Heart left ventricle (tissue), 16 donors: ENCODE measurements around the gene ETV7. TPM values are rescaled to one million over a fixed set of nuclear protein-coding genes. Genes with fewer than 3 reads are reported as not detected.

ENCODE experiments used
- ATAC-seq, 4 donors: fragments of 200-7000 bp; cut with Tn5 transposase; one replicate each; pipeline ENCODE4 v1.9.1; 2020 to 2022; ENCODE audit warnings: moderate library complexity in 4 of 4, mild to moderate bottlenecking in 3 of 4, moderate number of reproducible peaks in 1 of 4
- DNase-seq, 5 donors: peaks; one replicate each; pipeline ENCODE4 v3.0.0-alpha.2; 2020
- H3K27ac ChIP-seq, 12 donors: fragments of 200-600 bp; sonication (generic) in 4 of 12; one replicate each; pipeline versions ENCODE4 v1.5.0 to v1.8.0; 2016 to 2022; ENCODE audit warnings: mild to moderate bottlenecking in 2 of 12
- H3K27me3 ChIP-seq, 9 donors: fragments of 200-600 bp; sonication (generic) in 2 of 9; one replicate each; pipeline versions ENCODE4 v1.5.1 to v1.8.0; 2016 to 2022; ENCODE audit warnings: mild to moderate bottlenecking in 3 of 9
- H3K36me3 ChIP-seq, 9 donors: fragments of 200-600 bp; sonication (generic) in 2 of 9; one replicate each; pipeline versions ENCODE4 v1.5.0 to v1.8.0; 2018 to 2022; ENCODE audit warnings: mild to moderate bottlenecking in 2 of 9
- H3K4me1 ChIP-seq, 12 donors: fragments of 200-600 bp; sonication (generic) in 4 of 12; one replicate each; pipeline versions ENCODE4 v1.5.0 to v1.8.0; 2016 to 2022; ENCODE audit warnings: mild to moderate bottlenecking in 3 of 12
- H3K4me3 ChIP-seq, 12 donors: fragments of 200-600 bp; sonication (generic) in 4 of 12; one replicate each; pipeline versions ENCODE4 v1.5.0 to v1.8.0; 2017 to 2022; ENCODE audit warnings: mild to moderate bottlenecking in 9 of 12, moderate library complexity in 4 of 12
- H3K9me3 ChIP-seq, 12 donors: fragments of 200-600 bp; sonication (generic) in 4 of 12; one replicate each; pipeline versions ENCODE4 v1.5.0 to v1.8.0; 2016 to 2022; ENCODE audit warnings: mild to moderate bottlenecking in 1 of 12
- CTCF ChIP-seq, 12 donors: fragments of 200-600 bp; sonication (generic) in 4 of 12; IDR thresholded peaks; one replicate each; pipeline versions ENCODE4 v1.5.0 to v1.8.0; 2018 to 2022; ENCODE audit warnings: antibody characterized with exemption in 12 of 12, mild to moderate bottlenecking in 5 of 12
- POLR2A ChIP-seq, 2 donors: fragments of 450-650 bp; IDR thresholded peaks; one replicate each; pipeline ENCODE4 v1.6.1; 2017; ENCODE audit warnings: antibody characterized with exemption in 2 of 2, mild to moderate bottlenecking in 2 of 2, moderate library complexity in 2 of 2
- WGBS, 4 donors: extraction: QIAGEN DNeasy Blood & Tissue Kit in 2 of 4; methylation state at CpG; one replicate each; pipeline versions ENCODE4 v1.1.5 to v1.1.7; 2013 to 2018; 5-methylcytosine and 5-hydroxymethylcytosine counted together
- intact Hi-C, 10 donors: fragments of 100-400 bp; cut with DNase I; formaldehyde crosslinking; loops; one replicate each; pipeline versions ENCODE4 v1.11.1 to v1.14.2; 2022
- polyA plus RNA-seq, 2 donors: library from polyadenylated mRNA; stranded (reverse); fragments of 200-250 nt; gene quantifications; one replicate each; pipeline ENCODE4 v1.2.3, GENCODE V29; 2013
- total RNA-seq, 9 donors: library from RNA; depleted of rRNA in 2 of 9; stranded (reverse); fragments of >200 nt in 2 of 9; fragmentation: NEBNext Ultra II Directional in 3 of 9; extraction: Animal tissue kit (Norgen Biotek cat#: 25700) in 3 of 9; gene quantifications; one replicate each; pipeline versions ENCODE4 v1.1.0 to v1.2.4, GENCODE V29; 2016 to 2023
- donor health status: ischemic (EF 13 %, LVEDD 7.1; RV severe dilation, severe dysfunction).
- donor health status: healthy with polysubstance abuse.
- donor health status: DM: no; HTN: yes; CAD: no.
- donor health status: DM: no; HTN: no; CAD: no.
- donor health status: ischemic (EF 25% LVEDD 6.9; RV normal size, moderate dysfunction).
- donor health status: ischemic (EF 25% LVEDD 5.7; RV mildly dilated, moderate dysfunction).
- donor health status: healthy.
- donor health status: DM: yes; HTN: yes; CAD: no.
- donor health status: ischemic (EF 35%, LVEDD 5.7; RV mildly dilated, moderate dysfunction).
- donor health status: nonischemic (EF 11% LVEDD 7.7; RV severe dilation, severe dysfunction).
- donor health status: DM: yes; HTN: yes; CAD: no.
- donor health status: PGD.
- donor health status: ischemic (EF 29% LVEDD 5.4; RV normal size, mild dysfunction).
- donor health status: nonischemic (EF 23%, LVEDD 6.1; RV moderate dilation, normal function).

Gene ETV7
- total and polyA plus RNA-seq, 11 donors, result 0.06 to 5.1 (median 0.31) TPM; not detected in 5

- Histone ChIP-seq H3K27ac (peak overlapping the region in 1 of 12 donors; percentile 4), H3K27me3 (peaks cover 0 to 45% (median 9%) of the 10 kb centered on the region in 9 donors), H3K36me3 (no peaks in the 10 kb centered on the region), H3K4me3 (no peak overlapping the region), H3K9me3 (no peaks in the 10 kb centered on the region), H3K4me1 (peaks cover 0 to 18% (median 11%) of the 10 kb centered on the region in 12 donors)
- 48 to 56% (median 54%) methylated on average over 14 of the region's 14 CpGs for WGBS, 4 donors
- intact Hi-C loops, result no loop called here
- ATAC-seq (peak in 2 of 4 donors; percentile 11 to 22), DNase-seq (no peak)
- no peak for TF ChIP-seq CTCF (IDR thresholded peaks at IDR 0.05)
- TF ChIP-seq POLR2A (IDR thresholded peaks at IDR 0.05), result no peak
These were observed 52.5 kb downstream of the ETV7 start for GRCh38 chr6:36334832-36335459.

- Histone ChIP-seq H3K4me3 (peak overlapping the region in 2 of 12 donors; percentile 20 to 34), H3K27me3 (peaks cover 0 to 46% (median 9%) of the 10 kb centered on the region in 9 donors), H3K4me1 (peaks cover 0 to 18% (median 11%) of the 10 kb centered on the region in 12 donors), H3K9me3 (no peaks in the 10 kb centered on the region), H3K36me3 (no peaks in the 10 kb centered on the region), H3K27ac (peak overlapping the region in 1 of 12 donors; percentile 4)
- no peak for TF ChIP-seq POLR2A (IDR thresholded peaks at IDR 0.05)
- TF ChIP-seq CTCF (IDR thresholded peaks at IDR 0.05), result no peak
- DNase-seq (no peak), ATAC-seq (peak; percentile 35 to 50 (median 44))
- 42 to 54% (median 50%) methylated on average over 20 of the region's 20 CpGs for WGBS, 4 donors
- intact Hi-C loops, result no loop called here
These were observed 53.3 kb downstream of the ETV7 start for GRCh38 chr6:36333931-36334725.

- DNase-seq, result no peak
- Histone ChIP-seq H3K36me3 (no peaks in the 10 kb centered on the region), H3K9me3 (no peaks in the 10 kb centered on the region), H3K4me1 (peaks cover 0 to 18% (median 11%) of the 10 kb centered on the region in 12 donors), H3K27me3 (peaks cover 0 to 46% (median 9%) of the 10 kb centered on the region in 9 donors), H3K4me3 (no peak overlapping the region), H3K27ac (no peak overlapping the region)
- 64 to 74% (median 68%) methylated on average over 8 of the region's 8 CpGs for WGBS, 4 donors
- intact Hi-C loops, result no loop called here
- ATAC-seq, result no peak
- no peak for TF ChIP-seq POLR2A (IDR thresholded peaks at IDR 0.05)
- TF ChIP-seq CTCF (IDR thresholded peaks at IDR 0.05), result no peak
These were observed 54.1 kb downstream of the ETV7 start for GRCh38 chr6:36333171-36333895.

- WGBS, 4 donors, result 85 to 95% (median 94%) methylated on average over 6 of the region's 6 CpGs
- peaks cover 0 to 46% (median 9%) of the 10 kb centered on the region in 9 donors for H3K27me3 ChIP-seq
- TF ChIP-seq CTCF (IDR thresholded peaks at IDR 0.05) (no peak), POLR2A (IDR thresholded peaks at IDR 0.05) (no peak)
- ATAC-seq (no peak), DNase-seq (no peak)
- no peaks in the 10 kb centered on the region for H3K9me3 ChIP-seq
- no peak overlapping the region for H3K27ac ChIP-seq
- H3K4me1 ChIP-seq, result peaks cover 0 to 18% (median 11%) of the 10 kb centered on the region in 12 donors
- no peaks in the 10 kb centered on the region for H3K36me3 ChIP-seq
- intact Hi-C loops, result no loop called here
- H3K4me3 ChIP-seq, result no peak overlapping the region
These were observed 56.1 kb downstream of the ETV7 start for GRCh38 chr6:36331381-36331780.
